Fibroblast of peridontal ligament (primary cell): Measurements from ENCODE around the gene SNX8.

Experiments used
- DNase-seq: peaks from one replicate; pipeline ENCODE4 v3.0.0-alpha.2; 2010; ENCODE audit errors: extremely low read depth

The SNX8 gene

GRCh38 chr7:2261611-2262010 is 52.6 kb downstream of the SNX8 start:
- DNase-seq = no peak

GRCh38 chr7:2260820-2261219 is 53.4 kb downstream of the SNX8 start:
- no peak for DNase-seq

DNA sequence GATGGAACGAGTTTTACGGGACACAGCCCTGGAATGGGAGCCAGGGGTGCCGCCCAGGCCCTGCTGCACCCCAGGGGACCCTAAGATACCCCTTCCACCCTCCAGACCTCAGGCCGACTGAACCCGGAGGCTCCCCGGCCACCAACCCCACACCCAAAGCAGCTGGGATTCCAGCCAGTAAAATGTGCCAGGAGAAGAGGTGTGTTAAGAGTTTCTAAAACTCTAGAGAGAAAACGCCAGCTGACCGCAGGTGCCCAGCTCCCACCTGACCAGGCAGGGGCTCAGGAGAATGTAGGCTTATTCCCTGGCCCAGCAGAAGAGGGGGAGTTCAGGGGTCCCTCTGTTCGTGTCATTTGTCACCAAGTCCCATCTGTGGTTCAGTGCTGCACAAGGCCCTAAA is 54.8 kb downstream of the SNX8 start:
- DNase-seq = no peak

DNA sequence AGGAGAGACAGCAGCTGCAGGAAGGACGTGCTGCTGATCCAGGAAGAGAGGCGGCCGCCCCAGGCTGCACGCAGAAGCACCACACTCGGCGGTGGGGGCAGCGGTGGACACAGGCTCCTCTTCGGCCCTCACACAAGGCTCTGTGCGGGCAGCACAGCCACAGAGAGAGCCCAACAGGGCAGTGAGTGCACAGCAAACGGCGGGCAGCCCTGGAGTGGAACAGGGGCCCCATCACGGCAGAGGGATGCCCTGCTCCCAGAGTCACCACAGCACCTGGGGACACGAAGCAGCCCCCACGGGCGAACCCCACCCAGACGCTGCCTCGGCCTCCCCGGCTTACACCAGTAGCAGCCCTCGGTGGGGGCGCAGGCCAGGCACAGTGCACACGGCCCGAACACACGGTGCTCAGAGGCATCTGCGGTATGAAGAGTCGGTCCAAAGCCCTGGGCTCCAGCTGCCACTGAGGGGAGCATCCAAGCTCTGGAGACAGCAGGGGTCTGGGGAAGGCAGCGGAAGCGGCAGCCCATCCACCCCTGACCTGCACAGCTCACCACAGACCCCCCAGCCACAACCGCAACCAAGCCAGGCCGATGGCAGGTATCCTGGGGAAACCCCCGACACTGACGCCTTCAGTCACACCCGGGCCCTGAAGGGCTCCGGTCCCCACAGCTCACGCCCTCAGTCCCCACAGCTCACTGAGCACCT is 55.4 kb downstream of the SNX8 start:
- DNase-seq = no peak

DNA sequence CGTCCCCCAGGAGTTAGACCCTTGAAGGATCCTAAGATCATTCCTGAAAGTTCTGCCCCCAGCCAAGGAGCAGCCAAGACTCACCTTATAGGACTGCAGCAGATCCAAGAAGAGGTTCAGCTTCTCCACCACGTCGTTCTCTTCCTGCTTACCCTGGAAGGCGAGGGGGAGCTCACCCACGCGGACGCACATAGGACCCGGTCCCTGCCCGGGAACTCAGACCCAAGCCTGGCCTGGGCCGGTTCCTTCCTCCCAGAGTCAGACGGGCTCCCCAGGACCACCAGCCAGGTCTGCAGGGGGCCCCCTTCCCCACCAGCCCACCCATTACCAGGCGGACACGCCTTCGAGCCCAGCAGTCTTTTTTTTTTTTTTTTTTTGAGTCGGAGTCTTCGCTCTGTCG is 56.6 kb downstream of the SNX8 start:
- DNase-seq = no peak

DNA sequence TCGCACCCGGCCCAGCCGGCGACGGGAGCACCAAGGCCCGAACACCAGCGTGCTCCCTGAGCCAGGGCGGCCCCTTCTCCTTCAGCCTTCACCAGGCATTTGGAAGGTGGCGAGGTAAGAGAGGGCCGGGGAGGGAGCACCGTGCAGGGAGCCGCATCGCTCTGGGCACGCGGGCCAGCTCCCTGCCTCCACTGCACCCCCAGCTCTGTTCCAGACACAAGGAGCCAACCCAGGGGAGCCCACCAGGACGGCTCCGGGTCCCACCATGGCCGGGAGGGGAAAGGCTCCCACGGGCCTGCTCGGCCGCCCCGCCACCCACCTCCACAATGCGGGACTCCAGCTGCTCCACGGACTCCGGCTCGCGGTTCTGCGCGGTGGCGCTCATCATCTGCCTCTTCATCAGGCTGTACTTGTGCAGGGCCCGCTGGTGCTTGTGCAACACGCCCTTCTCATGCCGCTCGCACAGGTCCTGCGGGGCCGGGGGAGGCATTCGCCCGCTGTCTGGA is 57.1 kb downstream of the SNX8 start:
- DNase-seq = no peak

- no peak for DNase-seq
Measured at GRCh38 chr7:2256306-2257045, 57.8 kb downstream of the SNX8 start.

DNA sequence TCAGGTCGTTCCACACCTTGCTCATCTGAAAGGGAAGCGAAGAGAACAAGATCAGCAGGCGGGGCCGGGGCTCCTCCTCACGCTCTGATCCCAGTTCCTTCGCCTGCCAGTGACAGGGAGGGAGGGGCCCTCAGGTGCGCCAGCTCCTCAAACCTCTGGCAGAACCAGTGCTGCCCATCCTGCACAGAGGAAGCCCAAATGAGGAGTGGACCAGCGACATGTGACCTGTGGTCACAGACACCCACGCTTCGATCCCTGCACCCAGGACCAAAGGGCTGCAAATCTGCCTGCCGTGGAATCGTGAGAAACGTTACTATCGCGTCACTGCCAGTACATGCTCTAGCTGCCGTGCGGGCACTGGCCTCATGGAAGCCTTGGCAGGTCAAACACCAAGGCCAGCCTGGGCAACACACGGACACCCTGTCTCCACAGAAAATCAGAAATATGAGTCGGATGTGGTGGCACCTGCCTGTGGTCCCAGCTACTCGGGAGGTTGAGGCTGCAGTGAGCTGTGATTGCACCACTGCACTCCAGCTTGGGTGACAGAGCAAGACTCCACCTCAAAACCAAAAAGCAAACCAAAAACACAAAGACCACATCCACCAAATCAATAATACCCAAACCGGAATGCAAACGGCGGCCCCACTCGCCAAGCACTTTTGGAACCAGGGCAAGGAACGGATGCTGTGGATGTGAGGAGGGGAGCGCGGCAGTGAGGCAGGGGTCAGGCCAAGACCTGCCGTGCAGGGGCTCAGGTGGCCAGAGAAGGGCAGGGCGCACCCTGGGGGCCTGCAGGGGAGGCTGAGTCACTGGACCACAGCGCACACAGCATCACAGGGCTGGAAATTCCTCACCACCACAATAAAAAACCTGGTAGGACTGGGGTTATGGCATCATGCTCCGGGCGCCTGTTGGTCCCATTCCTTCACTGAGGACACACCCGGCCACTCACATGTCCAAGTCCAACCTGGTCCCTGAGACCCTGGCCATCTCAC is 58.8 kb downstream of the SNX8 start:
- DNase-seq = no peak

- DNase-seq = no peak
Measured at GRCh38 chr7:2254429-2255144, 59.7 kb downstream of the SNX8 start.

- no peak for DNase-seq
Measured at GRCh38 chr7:2253525-2254244, 60.6 kb downstream of the SNX8 start.

GRCh38 chr7:2253021-2253420 is 61.2 kb downstream of the SNX8 start:
- DNase-seq = no peak

DNA sequence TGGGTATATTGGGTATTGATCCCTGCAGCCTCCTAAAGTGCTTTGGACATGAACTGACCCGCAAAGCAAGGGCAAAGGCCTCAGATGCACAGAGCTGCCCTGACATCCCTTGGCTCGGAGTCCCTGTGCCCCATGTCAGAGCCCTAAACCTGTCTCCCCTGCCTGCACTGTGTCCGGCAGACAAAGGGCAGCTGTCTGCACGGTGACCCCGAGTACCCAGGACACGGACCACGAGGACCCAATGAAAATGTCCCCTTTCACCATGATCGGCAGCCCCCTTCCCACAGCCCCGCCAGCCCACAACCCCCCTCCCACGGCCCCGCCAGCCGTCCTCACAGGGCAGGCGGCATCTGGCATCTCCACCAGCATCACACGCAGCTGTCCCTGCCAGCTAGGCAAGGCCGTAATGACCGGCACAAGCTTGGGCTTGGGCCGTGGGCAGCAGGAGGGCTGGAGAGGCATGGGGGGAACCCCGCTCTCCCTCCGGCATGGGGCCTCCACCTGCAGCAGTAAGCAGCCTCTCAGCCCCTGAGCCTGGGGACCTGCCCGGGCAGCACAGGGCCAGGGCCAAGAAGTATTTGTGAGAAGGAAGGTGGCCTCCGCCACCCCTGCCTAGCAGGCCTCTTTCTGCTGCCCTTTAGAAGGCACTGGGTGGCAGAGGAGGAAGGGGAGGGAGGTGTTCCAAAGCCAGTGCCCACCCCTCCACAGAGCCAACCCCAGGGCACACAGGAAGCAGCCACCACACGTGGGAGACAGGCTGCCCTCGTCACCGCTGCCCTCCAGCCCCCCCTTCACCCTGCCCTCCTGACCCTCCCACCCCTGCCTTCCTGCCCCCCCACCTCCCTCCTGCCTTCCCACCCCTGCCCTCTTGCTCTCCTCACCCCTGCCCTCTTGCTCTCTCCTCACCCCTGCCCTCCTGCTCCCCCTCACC is 62.1 kb downstream of the SNX8 start:
- no peak for DNase-seq

- DNase-seq = no peak
Measured at GRCh38 chr7:2251381-2251780, 62.9 kb downstream of the SNX8 start.

GRCh38 chr7:2249744-2250323 is 64.4 kb downstream of the SNX8 start:
- no peak for DNase-seq

- DNase-seq = peak; percentile 95
Measured at GRCh38 chr7:2248984-2249694, 65.1 kb downstream of the SNX8 start.

DNA sequence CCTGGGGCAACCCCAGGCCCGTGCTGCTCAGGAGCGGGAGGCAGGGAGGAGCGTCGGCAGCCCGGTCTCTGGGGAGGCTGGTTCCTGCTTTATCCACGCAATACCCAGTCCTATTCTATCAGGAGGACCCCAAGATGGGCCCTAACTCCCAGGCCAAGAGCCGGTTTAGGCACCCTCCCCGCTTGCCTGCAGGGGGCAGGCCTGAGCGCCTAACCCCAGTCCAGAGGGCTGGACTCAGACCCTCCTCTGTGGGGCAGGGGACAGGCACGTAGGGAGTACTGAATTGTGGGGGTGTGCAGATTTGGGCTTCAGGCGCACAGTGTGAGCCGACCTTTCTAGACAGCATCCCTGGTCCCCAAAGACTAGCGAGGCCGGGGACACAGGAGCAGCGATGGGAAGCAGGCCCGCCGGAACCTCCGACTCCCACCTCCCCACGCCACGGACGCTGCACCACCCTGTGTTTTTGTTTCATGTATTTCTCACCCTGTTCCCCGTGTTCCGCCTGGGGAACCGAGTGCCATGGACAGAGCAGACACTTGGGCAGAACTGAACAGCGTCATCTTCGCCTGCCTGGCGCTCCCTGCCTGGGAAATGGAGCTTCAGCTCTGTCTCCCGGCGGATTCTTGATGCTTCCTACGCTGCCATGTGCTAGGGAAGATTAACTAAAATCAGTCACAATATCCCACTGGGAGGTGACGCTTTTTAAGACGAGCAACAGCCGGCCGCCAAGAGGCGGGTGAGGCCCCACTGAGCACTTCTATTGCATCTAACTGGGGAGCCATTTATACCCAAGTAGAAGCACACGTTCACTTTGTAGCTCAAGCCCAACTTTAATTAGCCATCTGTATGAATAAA is 66.9 kb downstream of the SNX8 start:
- no peak for DNase-seq

DNA sequence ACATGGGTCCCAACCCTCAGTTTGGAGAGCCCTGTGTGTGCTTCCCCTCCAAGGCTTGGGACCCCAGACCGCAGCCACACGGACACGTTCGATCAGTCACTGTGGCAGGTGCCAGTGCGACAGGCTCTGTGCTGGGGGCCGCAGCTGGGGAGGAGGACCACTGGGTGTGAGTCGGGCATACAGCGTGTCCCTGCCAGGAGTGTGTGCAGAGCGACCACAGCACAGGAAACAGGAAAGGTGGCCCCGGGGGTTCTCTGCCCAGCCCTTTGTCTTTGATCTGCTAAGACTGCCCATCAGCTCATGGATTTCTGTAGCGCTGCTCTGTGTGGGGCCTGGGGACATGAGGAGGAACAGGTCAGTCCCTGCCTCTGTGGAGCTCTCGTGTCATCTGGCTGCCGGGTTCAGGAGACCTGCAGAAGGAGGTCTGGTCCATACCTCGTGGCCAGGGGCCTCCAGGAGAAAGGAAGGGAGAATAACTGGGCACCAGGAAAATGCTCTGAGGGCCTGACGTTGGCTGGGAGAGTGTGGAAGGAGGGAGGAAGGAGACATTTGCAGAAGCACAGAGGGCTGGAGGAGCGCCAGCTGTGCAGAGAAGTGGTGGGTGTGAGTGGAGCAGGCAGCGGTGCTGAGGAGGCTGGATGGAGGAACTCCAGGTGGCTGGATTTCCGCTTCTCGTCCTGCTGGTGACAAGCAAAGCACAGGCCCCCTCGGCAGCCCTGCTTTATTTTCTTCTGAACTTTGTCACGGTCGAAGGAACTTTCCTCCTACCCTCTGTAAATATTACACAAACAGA is 68.2 kb downstream of the SNX8 start:
- no peak for DNase-seq
